Measurements from ENCODE around the gene PKMYT1. TPM values are rescaled to one million over a fixed set of nuclear protein-coding genes. Genes with fewer than 3 reads are reported as not detected.
A peak's percentile ranks its signal among the peaks of the same experiment; 100 is the strongest.

Gene PKMYT1
- total and polyA plus RNA-seq, 9 of the 15 experiments (the other 6 are each of a cell fraction or from before 2014, with no cell fraction given): 8.7 to 201 (median 37.8) TPM

- no peak for TF ChIP-seq ARNT (IDR thresholded peaks at IDR 0.05)
- TF ChIP-seq, protein P1, sequence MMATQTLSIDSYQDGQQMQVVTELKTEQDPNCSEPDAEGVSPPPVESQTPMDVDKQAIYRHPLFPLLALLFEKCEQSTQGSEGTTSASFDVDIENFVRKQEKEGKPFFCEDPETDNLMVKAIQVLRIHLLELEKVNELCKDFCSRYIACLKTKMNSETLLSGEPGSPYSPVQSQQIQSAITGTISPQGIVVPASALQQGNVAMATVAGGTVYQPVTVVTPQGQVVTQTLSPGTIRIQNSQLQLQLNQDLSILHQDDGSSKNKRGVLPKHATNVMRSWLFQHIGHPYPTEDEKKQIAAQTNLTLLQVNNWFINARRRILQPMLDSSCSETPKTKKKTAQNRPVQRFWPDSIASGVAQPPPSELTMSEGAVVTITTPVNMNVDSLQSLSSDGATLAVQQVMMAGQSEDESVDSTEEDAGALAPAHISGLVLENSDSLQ (IDR thresholded peaks at IDR 0.05): 0 out of 2 replicates have a peak, but pooled peaks have one; percentile 11
- peak; percentile 80 for TF ChIP-seq SMAD4 (CRISPR knock-in tag; conservative IDR thresholded peaks at IDR 0.05)
- no peak for TF ChIP-seq SLC30A9 (CRISPR knock-in tag; IDR thresholded peaks at IDR 0.05)
- peak; percentile 77 for TF ChIP-seq XRCC5 (IDR thresholded peaks at IDR 0.05; ENCODE audit: low read depth, low read length)
- 0 out of 2 replicates have a peak, but pooled peaks have one; percentile 18 for TF ChIP-seq ZNF766 (CRISPR knock-in tag; conservative IDR thresholded peaks at IDR 0.05)
- TF ChIP-seq, protein P2, sequence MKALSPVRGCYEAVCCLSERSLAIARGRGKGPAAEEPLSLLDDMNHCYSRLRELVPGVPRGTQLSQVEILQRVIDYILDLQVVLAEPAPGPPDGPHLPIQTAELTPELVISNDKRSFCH (CRISPR knock-in tag; IDR thresholded peaks at IDR 0.05): no peak
- TF ChIP-seq, protein P2 (tag; IDR thresholded peaks at IDR 0.05): peak; percentile 29; the same call in 1 of the 2 replicates
- 0 out of 2 replicates have a peak, but pooled peaks have one; percentile 41 for TF ChIP-seq RNF2 (IDR thresholded peaks at IDR 0.05)
- peak in 2 of 3 experiments; percentile 6 to 38 for TF ChIP-seq YY1 (IDR thresholded peaks at IDR 0.05; ENCODE audit: borderline replicate concordance in 1 of 3, control insufficient read depth in 1 of 3, extremely low read depth in 1 of 3, insufficient read depth in 3 of 3, insufficient read length in 1 of 3, insufficient replicate concordance in 2 of 3, low read depth in 1 of 3, low read length in 2 of 3)
- no peak for TF ChIP-seq ZSCAN29 (IDR thresholded peaks at IDR 0.05)
- TF ChIP-seq, protein P3, sequence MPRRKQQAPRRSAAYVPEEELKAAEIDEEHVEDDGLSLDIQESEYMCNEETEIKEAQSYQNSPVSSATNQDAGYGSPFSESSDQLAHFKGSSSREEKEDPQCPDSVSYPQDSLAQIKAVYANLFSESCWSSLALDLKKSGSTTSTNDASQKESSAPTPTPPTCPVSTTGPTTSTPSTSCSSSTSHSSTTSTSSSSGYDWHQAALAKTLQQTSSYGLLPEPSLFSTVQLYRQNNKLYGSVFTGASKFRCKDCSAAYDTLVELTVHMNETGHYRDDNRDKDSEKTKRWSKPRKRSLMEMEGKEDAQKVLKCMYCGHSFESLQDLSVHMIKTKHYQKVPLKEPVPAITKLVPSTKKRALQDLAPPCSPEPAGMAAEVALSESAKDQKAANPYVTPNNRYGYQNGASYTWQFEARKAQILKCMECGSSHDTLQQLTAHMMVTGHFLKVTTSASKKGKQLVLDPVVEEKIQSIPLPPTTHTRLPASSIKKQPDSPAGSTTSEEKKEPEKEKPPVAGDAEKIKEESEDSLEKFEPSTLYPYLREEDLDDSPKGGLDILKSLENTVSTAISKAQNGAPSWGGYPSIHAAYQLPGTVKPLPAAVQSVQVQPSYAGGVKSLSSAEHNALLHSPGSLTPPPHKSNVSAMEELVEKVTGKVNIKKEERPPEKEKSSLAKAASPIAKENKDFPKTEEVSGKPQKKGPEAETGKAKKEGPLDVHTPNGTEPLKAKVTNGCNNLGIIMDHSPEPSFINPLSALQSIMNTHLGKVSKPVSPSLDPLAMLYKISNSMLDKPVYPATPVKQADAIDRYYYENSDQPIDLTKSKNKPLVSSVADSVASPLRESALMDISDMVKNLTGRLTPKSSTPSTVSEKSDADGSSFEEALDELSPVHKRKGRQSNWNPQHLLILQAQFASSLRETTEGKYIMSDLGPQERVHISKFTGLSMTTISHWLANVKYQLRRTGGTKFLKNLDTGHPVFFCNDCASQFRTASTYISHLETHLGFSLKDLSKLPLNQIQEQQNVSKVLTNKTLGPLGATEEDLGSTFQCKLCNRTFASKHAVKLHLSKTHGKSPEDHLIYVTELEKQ (CRISPR knock-in tag; IDR thresholded peaks at IDR 0.05): no peak
- TF ChIP-seq ELF1 (tag; IDR thresholded peaks at IDR 0.05): no peak
- TF ChIP-seq NFRKB (IDR thresholded peaks at IDR 0.05; ENCODE audit: low read depth): no peak
- no peak for TF ChIP-seq E2F3 (CRISPR knock-in tag; IDR thresholded peaks at IDR 0.05)
- TF ChIP-seq NKRF (IDR thresholded peaks at IDR 0.05; ENCODE audit: borderline replicate concordance): no peak
- peak; percentile 74; the same call in 1 of the 2 replicates for TF ChIP-seq MTA3 (IDR thresholded peaks at IDR 0.05; ENCODE audit: borderline replicate concordance)
- TF ChIP-seq KAT7 (CRISPR knock-in tag; IDR thresholded peaks at IDR 0.05; ENCODE audit: borderline replicate concordance): no peak; the same call in 1 of the 2 replicates
- TF ChIP-seq LARP7 (IDR thresholded peaks at IDR 0.05): peak; percentile 18; the same call in 1 of the 2 replicates
- TF ChIP-seq SMC3 (conservative IDR thresholded peaks at IDR 0.05; ENCODE audit: insufficient read depth, low read depth, low read length): peak; percentile 76
- no peak for TF ChIP-seq ETV5 (CRISPR knock-in tag; IDR thresholded peaks at IDR 0.05; ENCODE audit: low read depth)
- peak; percentile 69; the same call in 1 of the 2 replicates for TF ChIP-seq ZBTB7A (IDR thresholded peaks at IDR 0.05; ENCODE audit: borderline replicate concordance, control insufficient read depth, low read depth, low read length)
Observed at GRCh38 chr16:2983706-2984136, 3.5 kb upstream of the PKMYT1 start (continued).
